ENCODE data around the gene MYCBP2.
"Not testable (repeated sequence)": the region's sequence is repeated elsewhere in the genome, so short reads cannot be mapped to it uniquely, and the experiment has no call there.

The MYCBP2 gene

DNA sequence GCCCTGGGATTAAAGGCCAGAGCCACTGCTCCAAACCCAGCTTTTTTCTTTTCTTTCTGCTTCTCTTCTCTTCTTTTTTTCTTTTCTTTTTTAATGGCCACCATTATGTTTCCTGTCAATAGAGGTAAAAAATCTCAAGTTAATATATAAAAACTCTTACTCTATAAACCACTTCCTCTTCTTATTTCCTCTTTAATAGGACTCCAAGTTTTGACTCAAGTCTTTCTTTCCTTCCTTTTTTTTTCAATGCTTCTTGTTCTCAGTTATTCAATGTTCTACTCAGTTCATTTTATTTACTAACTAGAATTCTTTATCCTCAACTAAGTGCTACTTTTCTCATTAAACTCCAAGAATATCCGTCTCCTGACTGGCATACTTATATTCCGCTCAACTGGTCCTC, 27.1 kb upstream of the MYCBP2 start:
- no peak overlapping the region for H3K4me3 ChIP-seq (ENCODE audit: low read length)
- no peaks in the 10 kb centered on the region for H3K27me3 ChIP-seq (ENCODE audit: insufficient read depth, low read length)
- no peaks in the 10 kb centered on the region for H3K9me3 ChIP-seq (ENCODE audit: low read length)
- no peaks in the 10 kb centered on the region for H3K36me3 ChIP-seq (ENCODE audit: insufficient read depth, low read length)
- H2AFZ ChIP-seq (ENCODE audit: low read depth, low read length), result no peak overlapping the region
- no peaks in the 10 kb centered on the region for H3K4me1 ChIP-seq (ENCODE audit: insufficient read depth, low read length)

GRCh38 chr13:77351315-77351714, 24.4 kb upstream of the MYCBP2 start:
- H2AFZ ChIP-seq (ENCODE audit: low read depth, low read length), result no peak overlapping the region

GRCh38 chr13:77350811-77351210, 23.9 kb upstream of the MYCBP2 start:
- no peaks in the 10 kb centered on the region for H3K9me3 ChIP-seq (ENCODE audit: low read length)
- H3K4me3 ChIP-seq (ENCODE audit: low read length), result no peak overlapping the region
- H3K27me3 ChIP-seq (ENCODE audit: insufficient read depth, low read length), result no peaks in the 10 kb centered on the region
- no peak overlapping the region for H2AFZ ChIP-seq (ENCODE audit: low read depth, low read length)
- H3K4me1 ChIP-seq (ENCODE audit: insufficient read depth, low read length), result no peaks in the 10 kb centered on the region
- no peaks in the 10 kb centered on the region for H3K36me3 ChIP-seq (ENCODE audit: insufficient read depth, low read length)

More at GRCh38 chr13:77351315-77351714, 24.4 kb upstream of the MYCBP2 start:
- Histone ChIP-seq H3K27me3 (ENCODE audit: insufficient read depth, low read length) (no peaks in the 10 kb centered on the region), H3K4me3 (ENCODE audit: low read length) (no peak overlapping the region), H3K36me3 (ENCODE audit: insufficient read depth, low read length) (no peaks in the 10 kb centered on the region), H3K4me1 (ENCODE audit: insufficient read depth, low read length) (no peaks in the 10 kb centered on the region), H3K9me3 (ENCODE audit: low read length) (no peaks in the 10 kb centered on the region)

DNA sequence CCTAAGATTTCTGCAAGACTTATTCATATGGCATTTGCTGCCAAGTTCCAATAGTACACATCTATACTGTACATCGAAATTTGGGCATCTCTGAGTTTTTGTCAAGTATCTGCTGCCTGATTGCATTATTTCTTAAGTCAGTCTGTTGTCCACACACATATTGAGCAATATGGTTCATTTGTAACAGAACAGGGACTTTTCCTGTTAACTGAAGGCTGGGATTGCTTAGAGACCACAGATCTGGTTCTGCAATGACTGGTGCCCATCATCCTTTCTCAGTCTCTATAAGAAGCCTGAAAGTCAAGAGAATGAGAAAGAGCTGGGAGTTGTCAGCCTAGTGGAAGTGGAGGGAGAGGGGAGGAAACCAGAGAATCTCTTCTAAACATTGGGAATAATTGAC, 22.5 kb upstream of the MYCBP2 start:
- Histone ChIP-seq H2AFZ (ENCODE audit: low read depth, low read length) (no peak overlapping the region), H3K27me3 (ENCODE audit: insufficient read depth, low read length) (no peaks in the 10 kb centered on the region), H3K4me1 (ENCODE audit: insufficient read depth, low read length) (no peaks in the 10 kb centered on the region), H3K4me3 (ENCODE audit: low read length) (no peak overlapping the region), H3K36me3 (ENCODE audit: insufficient read depth, low read length) (no peaks in the 10 kb centered on the region), H3K9me3 (ENCODE audit: low read length) (no peaks in the 10 kb centered on the region)

GRCh38 chr13:77347351-77347750, 20.5 kb upstream of the MYCBP2 start:
- not testable (repeated sequence) for H3K36me3 ChIP-seq (ENCODE audit: insufficient read depth, low read length); H3K4me3 ChIP-seq (ENCODE audit: low read length); H3K4me1 ChIP-seq (ENCODE audit: insufficient read depth, low read length); H2AFZ ChIP-seq (ENCODE audit: low read depth, low read length); H3K9me3 ChIP-seq (ENCODE audit: low read length); H3K27me3 ChIP-seq (ENCODE audit: insufficient read depth, low read length)

- Histone ChIP-seq H2AFZ (ENCODE audit: low read depth, low read length) (no peak overlapping the region), H3K4me1 (ENCODE audit: insufficient read depth, low read length) (no peaks in the 10 kb centered on the region), H3K4me3 (ENCODE audit: low read length) (no peak overlapping the region), H3K9me3 (ENCODE audit: low read length) (no peaks in the 10 kb centered on the region), H3K27me3 (ENCODE audit: insufficient read depth, low read length) (no peaks in the 10 kb centered on the region), H3K36me3 (ENCODE audit: insufficient read depth, low read length) (no peaks in the 10 kb centered on the region)
Observed at GRCh38 chr13:77345150-77345780, 18.4 kb upstream of the MYCBP2 start.

- Histone ChIP-seq H3K27me3 (ENCODE audit: insufficient read depth, low read length) (no peaks in the 10 kb centered on the region), H3K36me3 (ENCODE audit: insufficient read depth, low read length) (no peaks in the 10 kb centered on the region), H3K4me1 (ENCODE audit: insufficient read depth, low read length) (no peaks in the 10 kb centered on the region), H3K4me3 (ENCODE audit: low read length) (no peak overlapping the region), H3K9me3 (ENCODE audit: low read length) (no peaks in the 10 kb centered on the region), H2AFZ (ENCODE audit: low read depth, low read length) (no peak overlapping the region)
Observed at GRCh38 chr13:77343841-77344240, 16.9 kb upstream of the MYCBP2 start.

- no peaks in the 10 kb centered on the region for H3K36me3 ChIP-seq (ENCODE audit: insufficient read depth, low read length)
Observed at GRCh38 chr13:77339408-77339807, 12.5 kb upstream of the MYCBP2 start.

GRCh38 chr13:77338961-77339401, 12.1 kb upstream of the MYCBP2 start:
- peaks cover 5% of the 10 kb centered on the region for H3K27me3 ChIP-seq (ENCODE audit: insufficient read depth, low read length)
- H3K4me3 ChIP-seq (ENCODE audit: low read length), result no peak overlapping the region
- no peaks in the 10 kb centered on the region for H3K9me3 ChIP-seq (ENCODE audit: low read length)

More at GRCh38 chr13:77339408-77339807, 12.5 kb upstream of the MYCBP2 start:
- H3K4me1 ChIP-seq (ENCODE audit: insufficient read depth, low read length), result no peaks in the 10 kb centered on the region
- H3K9me3 ChIP-seq (ENCODE audit: low read length), result no peaks in the 10 kb centered on the region
- H3K4me3 ChIP-seq (ENCODE audit: low read length), result no peak overlapping the region
- peaks cover 5% of the 10 kb centered on the region for H3K27me3 ChIP-seq (ENCODE audit: insufficient read depth, low read length)
- no peak overlapping the region for H2AFZ ChIP-seq (ENCODE audit: low read depth, low read length)

DNA sequence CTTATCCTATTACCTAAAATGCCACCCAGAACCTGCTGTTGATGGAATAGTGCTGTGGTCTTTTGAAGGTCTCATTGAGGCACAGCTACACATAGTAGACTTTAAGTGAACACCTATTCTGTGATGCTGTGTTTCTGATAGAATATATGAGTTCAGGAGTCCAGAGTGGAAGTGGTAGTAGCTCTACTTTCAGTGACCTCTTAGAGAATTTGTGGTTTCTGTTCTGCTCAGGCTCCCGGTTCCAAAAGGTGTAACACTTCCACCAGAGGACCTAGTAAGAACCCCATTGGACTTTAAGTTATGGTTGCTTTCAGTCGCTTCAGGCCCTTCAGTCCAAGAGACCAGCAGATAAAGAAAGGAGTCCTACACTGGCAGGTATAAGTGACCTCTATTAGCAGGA, 11.4 kb upstream of the MYCBP2 start:
- H2AFZ ChIP-seq (ENCODE audit: low read depth, low read length), result no peak overlapping the region
- no peaks in the 10 kb centered on the region for H3K9me3 ChIP-seq (ENCODE audit: low read length)
- H3K4me3 ChIP-seq (ENCODE audit: low read length), result no peak overlapping the region
- H3K4me1 ChIP-seq (ENCODE audit: insufficient read depth, low read length), result no peaks in the 10 kb centered on the region
- H3K36me3 ChIP-seq (ENCODE audit: insufficient read depth, low read length), result no peaks in the 10 kb centered on the region
- peaks cover 10% of the 10 kb centered on the region for H3K27me3 ChIP-seq (ENCODE audit: insufficient read depth, low read length)

More at GRCh38 chr13:77338961-77339401, 12.1 kb upstream of the MYCBP2 start:
- no peaks in the 10 kb centered on the region for H3K36me3 ChIP-seq (ENCODE audit: insufficient read depth, low read length)
- no peak overlapping the region for H2AFZ ChIP-seq (ENCODE audit: low read depth, low read length)
- H3K4me1 ChIP-seq (ENCODE audit: insufficient read depth, low read length), result no peaks in the 10 kb centered on the region

DNA sequence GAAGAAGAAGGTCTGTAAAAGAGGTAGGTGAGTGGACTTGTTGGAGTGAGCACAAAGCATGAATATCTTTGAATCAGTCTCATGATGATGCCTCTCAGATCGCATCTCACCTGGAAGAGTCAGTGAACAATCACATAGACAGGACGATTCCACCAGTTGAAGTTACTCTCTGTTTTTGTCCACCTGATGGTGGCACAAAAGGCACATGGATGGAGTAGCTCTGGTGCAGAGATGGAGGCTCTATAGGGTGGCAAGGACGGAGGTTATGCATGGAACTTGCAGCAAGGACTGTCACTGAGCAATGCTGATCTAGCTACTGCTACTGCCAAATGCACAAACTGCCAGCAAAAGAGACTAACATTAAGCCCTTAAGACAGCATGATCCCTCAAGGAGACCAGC, 10.3 kb upstream of the MYCBP2 start:
- Histone ChIP-seq H3K4me1 (ENCODE audit: insufficient read depth, low read length) (no peaks in the 10 kb centered on the region), H3K9me3 (ENCODE audit: low read length) (no peaks in the 10 kb centered on the region), H3K36me3 (ENCODE audit: insufficient read depth, low read length) (no peaks in the 10 kb centered on the region), H3K27me3 (ENCODE audit: insufficient read depth, low read length) (peaks cover 10% of the 10 kb centered on the region), H3K4me3 (ENCODE audit: low read length) (no peak overlapping the region), H2AFZ (ENCODE audit: low read depth, low read length) (no peak overlapping the region)

- Histone ChIP-seq H3K4me3 (ENCODE audit: low read length) (no peak overlapping the region), H3K27me3 (ENCODE audit: insufficient read depth, low read length) (peaks cover 10% of the 10 kb centered on the region), H3K9me3 (ENCODE audit: low read length) (no peaks in the 10 kb centered on the region), H3K4me1 (ENCODE audit: insufficient read depth, low read length) (no peaks in the 10 kb centered on the region), H3K36me3 (ENCODE audit: insufficient read depth, low read length) (no peaks in the 10 kb centered on the region), H2AFZ (ENCODE audit: low read depth, low read length) (no peak overlapping the region)
Observed at GRCh38 chr13:77335543-77335942, 8.6 kb upstream of the MYCBP2 start.

- H3K27me3 ChIP-seq (ENCODE audit: insufficient read depth, low read length), result peaks cover 10% of the 10 kb centered on the region
- peaks cover 3% of the 10 kb centered on the region for H3K4me1 ChIP-seq (ENCODE audit: insufficient read depth, low read length)
- H3K36me3 ChIP-seq (ENCODE audit: insufficient read depth, low read length), result no peaks in the 10 kb centered on the region
- H2AFZ ChIP-seq (ENCODE audit: low read depth, low read length), result no peak overlapping the region
- H3K9me3 ChIP-seq (ENCODE audit: low read length), result no peaks in the 10 kb centered on the region
- H3K4me3 ChIP-seq (ENCODE audit: low read length), result no peak overlapping the region
Observed at GRCh38 chr13:77333594-77333993, 6.7 kb upstream of the MYCBP2 start.

GRCh38 chr13:77331421-77331820, 4.5 kb upstream of the MYCBP2 start:
- Histone ChIP-seq H3K36me3 (ENCODE audit: insufficient read depth, low read length) (no peaks in the 10 kb centered on the region), H3K4me1 (ENCODE audit: insufficient read depth, low read length) (peaks cover 16% of the 10 kb centered on the region), H3K27me3 (ENCODE audit: insufficient read depth, low read length) (peaks cover 10% of the 10 kb centered on the region), H2AFZ (ENCODE audit: low read depth, low read length) (no peak overlapping the region), H3K9me3 (ENCODE audit: low read length) (no peaks in the 10 kb centered on the region), H3K4me3 (ENCODE audit: low read length) (no peak overlapping the region)
